HG03135 (cell line): Measurements from ENCODE around the gene SART3.
"Not testable (repeated sequence)": the region's sequence is repeated elsewhere in the genome, so short reads cannot be mapped to it uniquely, and the experiment has no call there.

ENCODE experiments used
- ATAC-seq: cut with Tn5 transposase; IDR thresholded peaks from one replicate; pipeline ENCODE4 v1.9.1; 2021; ENCODE audit warnings: mild to moderate bottlenecking, moderate library complexity; ENCODE audit not compliant: unreplicated experiment

Gene SART3

DNA sequence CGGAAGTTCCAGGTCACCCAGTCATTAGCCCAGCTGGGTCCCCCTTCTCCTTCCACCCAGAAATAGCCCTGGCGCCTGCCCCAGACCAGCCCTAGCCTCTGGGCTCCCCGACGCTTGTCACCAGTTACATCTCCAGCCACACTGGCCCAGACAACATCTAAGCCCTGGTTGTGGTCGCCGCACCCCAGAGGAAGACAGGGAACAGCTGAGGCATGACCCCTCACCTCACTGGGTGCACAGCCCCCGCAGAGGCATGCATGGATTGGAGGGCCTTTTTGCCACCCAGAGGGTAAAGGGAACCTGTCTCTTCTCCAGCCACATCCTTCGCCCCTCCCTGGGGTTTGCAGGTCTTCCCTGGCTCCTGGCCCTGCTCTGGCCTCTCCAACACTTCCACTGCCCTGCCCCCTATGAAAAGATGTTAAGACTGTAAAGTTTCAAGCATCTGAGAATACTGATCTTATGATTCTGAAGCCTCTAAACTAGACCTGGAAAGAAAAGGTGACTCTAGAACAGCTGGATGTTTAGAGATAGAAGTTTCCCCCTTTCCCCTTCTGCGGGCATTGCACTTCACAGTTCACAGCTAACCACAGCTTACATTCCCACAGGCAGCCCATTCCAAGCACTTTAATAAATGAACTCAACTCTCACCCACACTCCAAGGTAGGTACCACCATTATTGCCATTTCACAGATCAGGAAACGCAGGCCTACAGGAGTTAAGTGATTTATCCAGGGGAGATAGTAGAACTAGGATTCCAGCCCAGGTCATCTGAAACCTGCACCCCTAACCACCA is 22.2 kb upstream of the SART3 start:
- no peak for ATAC-seq

DNA sequence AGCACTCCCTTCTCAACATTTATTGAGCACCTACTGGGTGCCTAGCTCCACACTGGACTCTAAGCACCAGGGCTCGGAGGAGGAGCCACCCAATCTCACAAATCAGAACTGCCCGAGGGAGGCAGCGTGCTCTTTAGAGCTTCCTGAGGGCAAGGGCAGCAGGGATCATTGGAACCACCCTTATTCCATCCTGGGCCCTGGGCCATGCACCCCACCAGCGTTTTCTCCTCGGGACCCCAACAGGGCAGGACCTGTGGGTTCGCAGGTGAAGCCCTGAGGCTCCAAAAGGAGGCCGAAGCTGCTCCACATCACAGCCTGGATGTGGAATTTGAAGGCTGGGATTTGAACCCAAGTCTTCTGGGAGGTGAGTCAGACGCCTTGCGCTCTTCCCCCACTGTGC is 21.5 kb upstream of the SART3 start:
- ATAC-seq, result no peak

DNA sequence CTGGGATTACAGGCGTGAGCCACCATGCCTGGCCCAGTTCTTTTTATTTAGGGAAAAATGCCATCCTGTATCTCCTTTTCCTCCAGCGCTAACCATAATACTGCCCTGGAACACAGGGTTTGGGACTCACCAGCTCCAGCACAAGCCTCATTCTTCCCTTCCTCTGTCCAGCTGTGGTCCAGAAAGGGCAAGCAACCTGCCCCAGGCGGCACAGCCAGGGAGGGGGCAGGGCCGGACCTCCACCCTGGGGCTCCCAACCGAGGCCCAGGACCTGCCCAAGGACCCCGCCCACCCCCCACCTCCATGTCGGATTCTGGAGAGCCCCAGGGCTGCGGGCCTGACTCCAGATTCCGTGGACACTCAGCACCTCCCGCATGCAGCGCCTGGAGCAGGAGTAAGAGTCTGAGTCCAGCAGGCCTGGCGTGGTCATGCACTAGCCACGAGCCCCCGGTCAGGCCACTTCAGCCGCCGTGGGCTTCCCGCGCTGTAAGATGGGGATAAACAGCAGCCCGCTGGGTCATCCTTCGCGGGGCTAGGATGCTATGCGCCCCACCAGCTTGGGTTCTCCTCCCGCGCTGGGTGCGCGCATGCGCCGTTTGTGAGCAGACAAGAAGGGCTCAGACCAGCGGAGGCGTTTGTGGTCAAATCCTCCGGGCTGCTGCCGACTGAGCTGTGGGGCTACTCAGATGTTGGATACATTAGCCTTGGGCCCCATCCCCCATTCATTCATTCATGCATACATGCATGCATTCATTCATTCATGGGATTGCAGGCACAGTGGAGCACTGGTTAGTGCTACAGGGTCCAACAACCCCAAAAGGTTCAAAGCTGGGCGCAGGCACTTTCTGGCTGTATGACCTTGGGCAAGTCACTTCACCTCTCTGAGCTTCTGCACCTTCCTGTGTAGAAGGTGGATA is 20.6 kb upstream of the SART3 start:
- no peak for ATAC-seq

DNA sequence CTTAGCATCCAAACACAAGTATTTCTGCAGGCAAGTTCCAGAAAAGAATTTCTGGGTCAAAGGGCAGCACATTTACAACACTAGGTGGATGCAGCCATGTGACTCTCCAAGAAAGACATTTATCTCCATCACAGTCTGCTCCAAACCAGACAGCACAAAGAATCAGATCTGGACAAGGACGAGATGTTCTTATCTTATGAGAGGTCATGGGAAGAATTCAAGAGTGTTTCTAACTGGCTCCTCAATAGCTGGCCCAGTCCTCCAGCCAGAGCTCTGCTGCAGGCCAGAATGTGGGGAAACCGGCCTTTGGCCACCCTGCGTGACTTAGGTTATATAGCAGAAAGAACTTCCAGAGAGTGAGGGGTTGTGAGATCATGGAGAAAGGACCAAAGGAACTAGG is 19.6 kb upstream of the SART3 start:
- ATAC-seq, result no peak

DNA sequence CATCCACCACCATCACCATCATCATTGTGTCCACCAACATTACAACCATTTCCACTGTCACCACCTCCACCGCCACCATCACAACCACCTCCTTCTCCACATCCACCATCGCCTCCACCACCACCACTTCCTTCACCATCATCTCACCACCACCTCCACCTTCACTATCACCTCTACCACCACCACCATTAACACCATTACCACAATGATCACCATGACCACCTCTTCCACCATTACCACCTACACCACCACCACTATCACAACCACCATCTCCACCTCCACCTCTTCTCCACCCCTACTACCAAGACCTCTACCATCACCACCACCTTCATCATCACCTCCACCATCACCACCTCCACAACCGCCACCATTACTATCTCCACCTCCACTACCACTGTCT is 17.8 kb upstream of the SART3 start:
- no peak for ATAC-seq

DNA sequence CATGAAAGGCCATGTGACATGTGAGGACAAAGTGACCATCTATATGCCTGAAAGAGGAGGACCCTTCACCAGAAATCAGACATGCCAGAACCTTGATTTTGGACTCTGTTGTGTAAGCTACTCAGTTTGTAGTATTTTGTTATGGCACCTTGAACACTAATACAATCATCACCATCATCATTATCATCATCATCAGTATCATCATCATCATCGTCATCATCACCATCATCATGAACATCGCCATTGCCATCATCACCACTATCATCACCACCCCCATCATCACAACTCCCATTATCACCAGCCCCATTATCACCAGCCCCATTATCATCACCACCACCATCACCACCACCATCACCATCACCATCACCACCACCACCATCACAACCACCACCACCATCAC is 17.3 kb upstream of the SART3 start:
- no peak for ATAC-seq

DNA sequence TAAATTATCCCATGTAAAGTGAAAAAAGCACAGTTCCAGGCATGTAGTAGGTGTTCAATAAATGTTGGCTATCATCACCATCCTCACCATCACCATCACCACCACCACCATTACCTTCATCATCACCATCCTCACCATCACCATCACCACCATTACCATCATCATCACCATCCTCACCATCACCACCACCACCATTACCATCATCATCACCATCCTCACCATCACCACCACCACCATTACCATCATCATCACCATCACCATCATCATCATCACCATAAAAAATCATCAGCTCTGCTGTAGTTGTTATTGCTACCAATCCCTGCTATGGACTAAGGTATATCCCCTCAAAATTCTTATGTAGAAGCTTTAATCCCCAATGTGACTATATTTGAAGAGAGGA is 16.5 kb upstream of the SART3 start:
- ATAC-seq, result no peak

DNA sequence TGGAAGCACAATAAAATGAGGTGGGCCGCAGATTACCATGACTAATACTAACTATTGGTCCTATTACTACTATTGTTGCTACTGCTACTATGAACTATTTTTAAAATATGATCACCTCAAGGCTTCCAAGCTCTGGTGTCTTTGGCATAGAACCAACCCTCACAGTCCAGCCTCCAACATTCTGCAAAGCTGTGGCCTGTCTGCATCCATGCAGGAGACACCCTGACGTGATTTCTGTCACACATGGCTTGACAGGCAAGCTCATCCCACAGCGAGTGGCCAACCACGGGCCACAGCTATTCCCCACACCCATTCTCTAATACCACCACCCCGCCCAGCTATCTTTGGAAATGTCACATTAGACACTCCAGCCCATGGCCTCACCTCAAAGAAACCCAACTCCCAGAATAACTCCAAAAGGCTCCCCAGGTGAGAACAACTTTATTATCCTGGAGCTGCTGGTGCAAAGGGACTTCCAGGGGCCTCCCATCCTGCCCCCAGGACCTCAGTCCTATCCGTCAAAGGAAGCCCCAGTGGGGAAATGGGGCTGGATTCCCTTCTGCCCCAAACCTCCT is 15.8 kb upstream of the SART3 start:
- no peak for ATAC-seq

DNA sequence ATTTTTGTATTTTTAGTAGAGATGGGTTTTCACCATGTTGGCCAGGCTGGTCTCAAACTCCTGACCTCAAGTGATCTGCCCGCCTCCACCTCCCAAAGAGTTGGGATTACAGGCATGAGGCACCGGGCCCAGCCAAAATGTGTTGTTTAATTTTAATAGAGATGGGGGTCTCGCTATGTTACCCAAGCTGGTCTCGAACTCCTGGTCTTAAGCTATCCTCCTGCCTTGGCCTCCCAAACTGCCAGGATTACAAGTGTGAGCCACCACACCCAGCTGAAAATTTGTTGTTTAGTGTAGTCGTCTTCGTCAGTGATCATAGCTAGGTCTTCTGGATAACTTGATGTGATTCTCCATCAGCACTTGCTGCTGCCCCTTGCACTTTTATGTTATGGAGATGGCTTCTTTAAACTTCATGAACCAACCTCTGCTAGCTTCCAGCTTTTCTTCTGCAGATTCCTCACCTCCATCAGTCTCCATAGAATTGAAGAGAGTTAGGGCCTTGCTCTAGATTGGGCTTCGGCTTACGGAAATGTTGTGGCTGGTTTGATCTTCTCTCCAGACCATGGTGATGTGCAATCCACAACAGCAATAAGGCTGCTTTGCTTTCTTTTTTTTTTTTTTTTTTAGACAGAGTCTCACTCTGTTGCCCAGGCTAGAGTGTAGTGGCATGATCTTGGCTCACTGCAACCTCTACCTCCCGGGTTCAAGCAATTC is 14.4 kb upstream of the SART3 start:
- no peak for ATAC-seq

DNA sequence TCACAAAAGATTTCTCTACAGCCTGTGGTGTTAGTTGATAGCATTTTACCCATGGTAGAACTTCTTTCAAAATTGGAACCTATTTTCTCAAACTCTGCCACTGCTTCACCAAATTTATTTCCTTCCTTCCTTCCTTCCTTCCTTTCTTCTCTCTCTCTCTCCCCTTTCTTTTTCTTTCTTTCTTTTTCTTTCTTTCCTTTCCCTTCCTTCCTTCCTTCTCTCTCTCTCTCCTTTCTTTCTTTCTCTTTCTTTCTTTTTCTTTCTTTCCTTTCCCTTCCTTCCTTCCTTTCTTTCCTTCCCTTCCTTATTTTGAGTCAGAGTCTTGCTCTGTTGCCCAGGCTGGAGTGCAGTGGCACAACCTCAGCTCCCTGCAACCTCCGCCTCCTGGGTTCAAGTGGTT is 13.3 kb upstream of the SART3 start:
- not testable (repeated sequence) for ATAC-seq

DNA sequence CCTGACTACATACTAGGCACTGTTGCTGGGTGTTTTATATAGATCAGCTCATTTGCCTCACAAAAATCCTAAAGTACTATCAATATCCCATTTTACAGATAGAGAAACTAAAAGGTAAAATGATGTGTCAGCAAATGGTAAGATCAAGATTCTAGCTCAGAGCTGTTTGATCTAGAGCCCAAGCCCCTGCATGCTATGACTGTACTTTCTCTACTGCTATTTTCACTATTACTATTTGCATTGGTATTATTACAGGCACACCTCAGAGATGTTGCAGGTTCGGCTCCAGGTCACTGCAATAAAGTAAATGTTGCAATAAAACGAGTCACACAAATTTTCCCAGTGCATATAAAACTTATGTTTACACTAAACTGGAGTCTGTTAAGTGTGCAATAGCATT is 12.3 kb upstream of the SART3 start:
- no peak for ATAC-seq

DNA sequence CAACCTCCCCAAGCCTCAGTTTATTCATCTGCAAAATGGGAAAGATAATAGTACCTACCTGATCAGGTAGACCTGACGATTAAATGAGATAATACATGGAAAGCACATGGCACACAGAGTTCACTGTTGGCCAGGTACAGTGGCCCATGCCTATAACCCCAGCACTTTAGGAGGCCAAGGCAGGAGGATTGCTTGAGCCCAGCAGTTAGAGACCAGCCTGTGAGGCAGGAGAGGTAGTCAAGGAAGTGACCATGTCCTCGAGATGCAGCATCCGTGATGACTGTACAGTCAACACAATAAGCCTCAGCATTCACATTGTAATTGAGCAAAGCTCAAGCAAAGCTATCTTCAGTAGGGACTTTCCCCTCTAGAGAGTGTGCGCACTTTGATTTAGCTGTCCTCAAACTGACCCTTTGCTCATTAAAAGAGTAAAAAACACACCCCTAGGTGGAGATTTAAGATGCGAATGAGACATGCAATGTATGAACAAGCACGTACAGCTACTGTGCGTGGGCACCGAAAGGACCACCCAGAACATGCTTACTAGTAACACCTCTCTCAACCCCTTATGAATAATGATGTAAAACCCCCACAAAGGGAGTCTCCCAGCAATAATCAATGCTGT is 11.3 kb upstream of the SART3 start:
- no peak for ATAC-seq

DNA sequence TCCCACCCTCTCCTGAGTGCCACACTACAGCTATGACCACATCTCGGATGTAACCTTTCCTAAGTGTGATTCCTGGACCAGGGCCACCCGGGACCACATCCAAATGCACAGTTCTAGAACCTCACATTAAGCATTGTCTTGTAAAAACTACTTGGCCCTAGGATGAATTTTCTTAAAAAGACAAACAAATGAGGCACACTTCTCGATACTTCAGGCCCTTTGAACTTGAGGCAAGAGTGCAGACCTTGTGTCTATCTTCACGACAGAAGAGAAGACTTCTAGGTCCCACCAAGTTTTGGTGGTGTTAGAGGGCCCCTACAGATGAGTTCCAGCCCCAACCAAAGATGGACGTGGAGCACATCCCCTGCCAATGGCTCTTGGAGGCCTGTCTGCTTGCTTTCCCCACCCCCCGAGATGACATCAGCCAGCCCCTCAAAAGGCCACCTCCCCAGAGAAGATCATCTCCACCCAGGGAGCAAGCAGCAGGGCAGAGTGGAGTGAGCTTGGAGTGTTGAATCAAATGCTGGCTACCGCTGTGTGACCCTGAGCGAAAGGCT is 10.7 kb upstream of the SART3 start:
- ATAC-seq, result no peak

DNA sequence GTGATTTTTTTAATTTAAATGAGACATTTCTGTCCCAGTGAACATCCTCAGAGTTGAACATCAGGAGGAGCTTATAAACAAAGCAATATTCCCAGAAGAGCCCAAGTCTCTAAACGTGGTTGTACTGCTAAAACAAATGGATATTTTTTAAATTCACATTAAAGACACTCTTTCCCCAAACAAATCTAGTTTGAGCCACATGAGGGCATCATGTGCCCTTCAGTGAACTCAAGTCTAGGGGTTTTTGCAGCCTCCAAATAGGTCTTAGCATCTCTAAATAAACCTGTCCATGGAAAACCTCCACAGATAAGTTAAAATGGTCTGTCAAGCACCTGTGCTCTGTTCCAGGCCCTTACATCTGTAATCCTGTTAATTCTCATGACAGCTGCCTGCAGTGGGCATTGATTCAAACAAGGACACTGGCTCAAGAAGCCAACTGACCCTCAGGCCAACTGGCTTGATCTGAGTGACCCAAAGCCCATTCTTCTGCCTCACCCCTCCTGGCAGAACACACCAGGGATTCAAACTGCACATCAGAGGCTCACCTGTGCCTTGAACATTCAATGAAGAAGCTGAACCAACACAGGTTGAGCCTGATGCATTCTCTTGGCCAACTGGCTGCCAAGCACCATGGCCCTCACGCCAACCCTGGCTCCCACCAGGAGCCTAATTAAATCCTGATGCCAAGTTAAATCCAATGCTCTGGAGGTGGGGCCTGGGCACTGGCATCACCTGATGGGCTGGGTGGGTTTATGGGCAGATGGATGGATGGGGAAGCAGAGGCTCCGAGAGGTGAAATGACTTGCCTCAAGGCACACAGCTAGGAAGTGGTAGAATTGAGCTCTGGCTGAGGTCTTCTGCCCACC is 10.0 kb upstream of the SART3 start:
- no peak for ATAC-seq

DNA sequence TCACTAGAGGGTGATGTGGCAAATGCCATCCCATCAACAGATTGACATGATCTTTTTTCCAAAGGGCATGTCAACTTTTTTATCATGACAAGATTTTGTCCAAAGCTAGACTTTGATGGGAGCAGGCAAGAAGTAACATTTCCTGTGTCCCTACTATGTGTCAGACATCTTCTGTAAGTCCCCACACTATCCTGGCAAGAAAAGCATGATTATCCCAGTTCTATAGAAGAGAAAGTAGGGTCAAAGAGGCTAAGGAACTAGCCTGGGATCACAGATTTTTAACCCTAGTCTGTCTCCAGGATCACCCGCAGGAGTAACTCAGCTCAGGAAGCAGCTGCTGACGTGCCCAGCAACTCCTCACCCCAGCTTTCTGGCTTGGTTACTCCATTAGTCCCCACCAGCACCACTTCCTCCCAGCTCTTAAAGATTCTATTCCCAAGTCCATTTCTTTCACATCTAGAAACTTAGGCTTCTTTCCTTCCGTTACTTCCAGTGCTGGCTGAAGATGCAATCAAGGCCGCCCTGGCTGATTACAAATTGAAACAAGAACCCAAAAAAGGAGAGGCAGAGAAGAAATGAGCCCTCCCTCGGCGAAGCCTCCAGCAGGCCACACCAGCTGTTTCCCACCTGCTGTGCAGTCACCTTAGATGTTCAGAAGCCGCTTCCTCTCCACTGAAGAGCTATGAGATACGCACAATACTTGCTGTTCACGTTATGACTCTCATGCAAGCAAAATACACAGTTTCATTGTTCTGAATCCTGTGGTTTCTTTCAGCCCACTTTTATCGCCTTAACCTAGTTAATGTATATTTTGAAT is 7.6 kb upstream of the SART3 start:
- peak; percentile 80 for ATAC-seq

DNA sequence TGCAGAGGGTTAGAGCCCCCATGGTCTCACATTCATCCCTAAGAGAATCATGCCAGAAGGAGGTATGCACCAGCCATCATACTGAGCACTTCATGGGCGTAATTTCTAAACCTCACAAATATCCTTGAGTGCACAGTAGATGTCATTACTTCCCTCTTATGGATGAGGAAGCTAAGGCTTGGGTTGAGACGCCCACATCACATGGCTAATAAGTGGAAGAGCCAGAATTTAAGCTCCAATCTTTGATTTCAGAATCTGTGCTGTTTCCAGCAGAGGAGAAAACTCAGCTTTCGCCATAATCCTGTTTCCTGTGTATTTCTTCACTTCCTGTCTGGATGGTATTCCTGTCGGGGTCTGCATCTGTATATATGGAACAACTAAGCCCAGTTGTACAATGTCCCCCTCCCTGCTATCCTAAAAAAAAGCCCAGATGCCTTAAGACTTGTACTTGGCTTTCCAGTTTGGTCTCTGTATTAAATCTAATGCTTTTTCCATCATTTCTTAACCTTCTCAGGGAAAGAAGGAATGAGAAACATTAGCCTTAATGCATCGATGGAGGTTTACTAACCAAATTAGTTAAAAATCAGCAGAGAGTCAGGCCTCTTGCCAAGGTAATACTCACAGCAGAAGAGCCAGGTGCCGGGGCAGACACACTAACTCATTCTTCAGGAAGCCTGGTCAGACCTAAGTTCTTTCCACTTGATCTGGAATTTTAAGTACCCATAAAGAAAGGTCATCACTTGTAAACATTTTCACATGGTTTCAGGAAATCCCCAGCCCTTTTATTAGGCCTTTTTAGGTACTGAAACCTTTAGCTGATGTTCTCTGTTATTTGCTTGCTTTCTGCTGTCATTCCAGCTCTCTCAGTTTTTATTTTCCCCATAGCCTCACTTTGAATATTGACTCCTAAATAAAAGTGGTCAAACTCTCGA is 6.7 kb upstream of the SART3 start:
- ATAC-seq, result no peak

DNA sequence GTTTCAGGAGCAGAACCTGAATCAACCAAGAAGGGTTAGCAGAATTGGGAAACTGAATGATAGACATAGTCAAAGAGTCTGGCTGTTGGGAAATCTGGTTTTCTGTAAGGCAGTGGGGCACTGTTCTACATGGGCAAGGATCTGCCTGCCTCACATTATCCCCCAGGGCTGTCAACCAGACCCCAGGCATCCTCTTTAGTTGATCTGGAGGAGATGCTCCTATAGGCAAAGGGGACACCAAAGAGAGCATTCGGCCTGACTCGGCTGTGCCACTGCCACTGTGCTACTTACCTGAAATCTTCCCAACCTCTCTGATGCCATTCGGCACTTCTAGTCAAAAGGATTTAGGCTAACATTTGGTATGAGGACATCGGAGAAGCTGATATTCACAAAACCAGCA is 5.5 kb upstream of the SART3 start:
- no peak for ATAC-seq

DNA sequence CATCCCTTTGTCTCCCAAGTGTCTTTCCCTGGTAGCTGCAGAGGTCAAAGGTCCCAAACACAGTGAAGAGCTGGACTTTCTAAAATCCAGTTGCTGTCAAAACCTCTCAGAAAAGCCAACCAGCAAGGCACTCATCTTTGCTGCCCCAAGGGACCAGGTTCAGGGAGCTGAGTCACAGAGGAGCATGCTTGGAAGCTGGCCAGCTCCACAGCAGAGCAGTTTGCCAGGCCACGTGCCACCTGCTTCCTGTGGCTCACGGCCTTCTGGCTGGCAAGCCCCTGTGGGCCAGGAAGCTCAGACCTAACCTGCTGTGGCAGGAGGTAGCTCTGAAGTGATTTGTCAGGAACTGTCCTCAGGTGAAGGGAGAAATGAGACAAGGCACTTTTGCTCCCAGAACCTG is 5.0 kb upstream of the SART3 start:
- ATAC-seq, result no peak
